H1 (cell line): ENCODE data around the gene POU3F1. TPM values are rescaled to one million over a fixed set of nuclear protein-coding genes. Genes with fewer than 3 reads are reported as not detected.

Experiments used
- CTCF ChIA-PET: fragments of 300-600 bp; sonication (Branson Sonifier 250); formaldehyde crosslinking; loops from one replicate; lab custom pipeline; 2021; ENCODE audit not compliant: partially characterized antibody; lab: Charles Lee
- POLR2A ChIA-PET: fragments of 300-600 bp; sonication (Branson Sonifier 250); formaldehyde crosslinking; loops from one replicate; lab custom pipeline; 2021; ENCODE audit warnings: inconsistent platforms; ENCODE audit not compliant: partially characterized antibody; lab: Charles Lee
- DNase-seq, 2 experiments: peaks; one replicate each; pipeline versions ENCODE4 v3.0.0 to v3.0.0-alpha.2; 2010 to 2022; ENCODE audit warnings: low spot score in 2 of 2, low read depth in 1 of 2, mixed read lengths in 1 of 2
- FAIRE-seq: peaks from 2 replicates; lab custom pipeline; 2011; peaks lifted over from hg19 to GRCh38; lab: Jason Lieb, UNC
- H2AFZ ChIP-seq: 2 replicates; pipeline ENCODE4 v1.8.1; 2012; ENCODE audit warnings: low read length, inconsistent platforms
- H2AK5ac ChIP-seq: 2 replicates; pipeline ENCODE4 v1.6.1; 2013; ENCODE audit warnings: low read depth, low read length
- H2BK120ac ChIP-seq: replicated peaks from 2 replicates; pipeline ENCODE3; 2013; ENCODE audit warnings: low read depth, low read length, inconsistent platforms
- H2BK12ac ChIP-seq: 2 replicates; pipeline ENCODE4 v1.6.1; 2013; ENCODE audit warnings: low read depth, low read length
- H2BK15ac ChIP-seq: 2 replicates; pipeline ENCODE4 v1.6.1; 2013; ENCODE audit warnings: low read length
- H2BK20ac ChIP-seq: 2 replicates; pipeline ENCODE4 v1.6.1; 2013; ENCODE audit warnings: low read length
- H2BK5ac ChIP-seq: 2 replicates; pipeline ENCODE4 v1.6.1; 2013; ENCODE audit warnings: low read depth, low read length
- H3K14ac ChIP-seq: 2 replicates; pipeline ENCODE4 v1.6.1; 2013; ENCODE audit warnings: inconsistent platforms; ENCODE audit not compliant: insufficient read length
- H3K18ac ChIP-seq: 2 replicates; pipeline ENCODE4 v1.6.1; 2013; ENCODE audit warnings: low read length; ENCODE audit errors: extremely low read depth
- H3K23ac ChIP-seq: 2 replicates; pipeline ENCODE4 v1.6.1; 2013; ENCODE audit warnings: inconsistent platforms; ENCODE audit not compliant: insufficient read length
- H3K23me2 ChIP-seq: 2 replicates; pipeline ENCODE4 v1.6.1; 2013; ENCODE audit warnings: low read depth, low read length
- H3K27ac ChIP-seq: 2 replicates; pipeline ENCODE4 v1.6.1; 2011; ENCODE audit warnings: low read depth, low read length, inconsistent platforms
- H3K27me3 ChIP-seq, 4 experiments: replicated peaks in 1 of 4; 1 replicate in 1 of 4; 2 replicates in 3 of 4; pipeline versions ENCODE4 v1.6.1 to v1.8.1; 2011 to 2013; ENCODE audit warnings: low read length in 3 of 4, mild to moderate bottlenecking in 3 of 4, inconsistent platforms in 2 of 4, mixed read lengths in 2 of 4, moderate library complexity in 1 of 4; ENCODE audit not compliant: control insufficient read depth in 3 of 4, insufficient read depth in 3 of 4; ENCODE audit errors: extremely low read depth in 1 of 4
- H3K36me3 ChIP-seq, 4 experiments: 2 replicates each; pipeline versions ENCODE4 v1.6.1 to v1.8.1; 2011 to 2013; ENCODE audit warnings: mild to moderate bottlenecking in 4 of 4, low read length in 3 of 4, moderate library complexity in 2 of 4, control low read depth in 1 of 4, inconsistent platforms in 1 of 4; ENCODE audit not compliant: insufficient read depth in 4 of 4, control insufficient read depth in 2 of 4
- H3K4ac ChIP-seq: replicated peaks from 2 replicates; pipeline ENCODE3; 2013; ENCODE audit warnings: low read length, low read depth, mixed read lengths, inconsistent platforms; ENCODE audit not compliant: insufficient read length
- H3K4me1 ChIP-seq, 4 experiments: replicated peaks in 1 of 4; 1 replicate in 1 of 4; 2 replicates in 3 of 4; pipeline versions ENCODE4 v1.6.1 to v1.8.1; 2011 to 2013; ENCODE audit warnings: low read length in 3 of 4, inconsistent platforms in 2 of 4, mixed read lengths in 1 of 4; ENCODE audit not compliant: insufficient read depth in 4 of 4, control insufficient read depth in 3 of 4
- H3K4me2 ChIP-seq, 2 experiments: 2 replicates each; pipeline versions ENCODE4 v1.6.1 to v1.8.1; 2011 to 2013; ENCODE audit warnings: low read depth in 2 of 2, low read length in 2 of 2, control low read depth in 1 of 2, inconsistent platforms in 1 of 2, mild to moderate bottlenecking in 1 of 2; ENCODE audit not compliant: insufficient read depth in 1 of 2
- H3K4me3 ChIP-seq, 4 experiments: fragments of 200-600, 300-600 bp in 1 of 4; sonication (generic), shearing (Covaris generic), sonication (Bioruptor Twin) in 1 of 4; 2 replicates each; pipeline versions ENCODE4 v1.5.1 to v1.8.1; 2011 to 2016; ENCODE audit warnings: low read length in 4 of 4, low read depth in 3 of 4, control low read depth in 2 of 4, inconsistent platforms in 2 of 4, mild to moderate bottlenecking in 2 of 4, mixed read lengths in 1 of 4, moderate library complexity in 1 of 4; ENCODE audit not compliant: insufficient read depth in 2 of 4; ENCODE audit errors: extremely low read depth in 1 of 4
- H3K56ac ChIP-seq: replicated peaks from 2 replicates; pipeline ENCODE3; 2013; ENCODE audit warnings: low read depth, mild to moderate bottlenecking, mixed read lengths, low read length, inconsistent platforms; ENCODE audit not compliant: insufficient read length
- H3K79me1 ChIP-seq: 2 replicates; pipeline ENCODE4 v1.6.1; 2013; ENCODE audit warnings: low read depth, low read length, control low read depth
- H3K79me2 ChIP-seq, 2 experiments: 2 replicates each; pipeline versions ENCODE4 v1.6.1 to v1.8.1; 2012 to 2013; ENCODE audit warnings: low read length in 2 of 2, mild to moderate bottlenecking in 2 of 2, inconsistent platforms in 1 of 2; ENCODE audit not compliant: insufficient read depth in 2 of 2, control insufficient read depth in 1 of 2
- H3K9ac ChIP-seq, 4 experiments: replicated peaks in 1 of 4; 1 replicate in 1 of 4; 2 replicates in 3 of 4; pipeline versions ENCODE4 v1.6.1 to v1.8.1; 2011 to 2013; ENCODE audit warnings: low read depth in 3 of 4, low read length in 3 of 4, control low read depth in 2 of 4, mild to moderate bottlenecking in 2 of 4, moderate library complexity in 2 of 4, inconsistent platforms in 1 of 4; ENCODE audit errors: extremely low read depth in 1 of 4
- H3K9me3 ChIP-seq, 2 experiments: 2 replicates each; pipeline versions ENCODE4 v1.6.1 to v1.8.1; 2012 to 2013; ENCODE audit warnings: mild to moderate bottlenecking in 2 of 2, moderate library complexity in 2 of 2, control low read depth in 1 of 2, inconsistent platforms in 1 of 2, low read depth in 1 of 2, low read length in 1 of 2, mixed read lengths in 1 of 2; ENCODE audit not compliant: insufficient read depth in 2 of 2
- H4K20me1 ChIP-seq, 2 experiments: replicated peaks in 1 of 2; 2 replicates each; pipeline versions ENCODE3 to v1.8.1; 2011 to 2013; ENCODE audit warnings: inconsistent platforms in 2 of 2, low read length in 2 of 2, mild to moderate bottlenecking in 1 of 2; ENCODE audit not compliant: insufficient read depth in 2 of 2, control insufficient read depth in 1 of 2
- H4K5ac ChIP-seq: 2 replicates; pipeline ENCODE4 v1.6.1; 2013; ENCODE audit warnings: low read length, low read depth, mixed read lengths, inconsistent platforms; ENCODE audit not compliant: insufficient read length
- H4K8ac ChIP-seq: 2 replicates; pipeline ENCODE4 v1.8.0; 2013; ENCODE audit warnings: mild to moderate bottlenecking, moderate library complexity, low read length, inconsistent platforms; ENCODE audit not compliant: insufficient read depth; ENCODE audit errors: extremely low read depth
- H4K91ac ChIP-seq: replicated peaks from 2 replicates; pipeline ENCODE3; 2013; ENCODE audit warnings: low read length, mixed read lengths, inconsistent platforms; ENCODE audit not compliant: insufficient read length
- ASH2L ChIP-seq: fragments of 200-600, 300-600 bp; sonication (generic); IDR thresholded peaks from one replicate; pipeline ENCODE4 v1.7.1; 2017; ENCODE audit warnings: low read length
- ATF3 ChIP-seq: IDR thresholded peaks from 2 replicates; pipeline ENCODE4 v1.6.1; 2011; ENCODE audit warnings: low read depth, mild to moderate bottlenecking, low read length; ENCODE audit not compliant: insufficient read depth
- GTF2F1 ChIP-seq: IDR thresholded peaks from 2 replicates; pipeline ENCODE4 v1.6.1; 2012; ENCODE audit warnings: low read depth, low read length, improper control_type of control experiment, borderline replicate concordance
- HDAC6 ChIP-seq: IDR thresholded peaks from one replicate; pipeline ENCODE4 v1.7.1; 2012; ENCODE audit warnings: low read depth, mild to moderate bottlenecking, inconsistent platforms, low read length, moderate library complexity
- JUND ChIP-seq: IDR thresholded peaks from 2 replicates; pipeline ENCODE4 v1.6.1; 2011; ENCODE audit warnings: mild to moderate bottlenecking, improper control_type of control experiment, low read length
- KDM4A ChIP-seq: IDR thresholded peaks from one replicate; pipeline ENCODE4 v1.7.1; 2012; ENCODE audit warnings: low read depth, mild to moderate bottlenecking, moderate library complexity, low read length, inconsistent platforms; ENCODE audit not compliant: severe bottlenecking
- MAX ChIP-seq: IDR thresholded peaks from 2 replicates; pipeline ENCODE4 v1.6.1; 2012; ENCODE audit warnings: inconsistent platforms
- POLR2A ChIP-seq, 2 experiments: IDR thresholded peaks; 1 replicate in 1 of 2; 2 replicates in 1 of 2; pipeline ENCODE4 v1.6.1; 2011; ENCODE audit warnings: low read depth in 2 of 2, low read length in 2 of 2, mild to moderate bottlenecking in 2 of 2; ENCODE audit errors: control extremely low read depth in 1 of 2
- POLR2AphosphoS5 ChIP-seq: IDR thresholded peaks from 2 replicates; pipeline ENCODE4 v1.6.1; 2011; ENCODE audit warnings: low read depth, low read length
- SAP30 ChIP-seq: fragments of 300-600 bp; sonication (generic); IDR thresholded peaks from 2 replicates; pipeline ENCODE4 v1.7.1; 2012; ENCODE audit warnings: low read length, moderate library complexity, mild to moderate bottlenecking, inconsistent platforms; ENCODE audit not compliant: insufficient read depth, insufficient replicate concordance
- SIN3A ChIP-seq, 2 experiments: IDR thresholded peaks in 1 of 2; conservative IDR thresholded peaks in 1 of 2; 2 replicates each; pipeline ENCODE4 v1.6.1; 2011 to 2012; ENCODE audit warnings: low read length in 2 of 2, improper control_type of control experiment in 1 of 2, low read depth in 1 of 2, mild to moderate bottlenecking in 1 of 2
- SP2 ChIP-seq: IDR thresholded peaks from 2 replicates; pipeline ENCODE4 v1.6.1; 2012; ENCODE audit warnings: mild to moderate bottlenecking, low read length, inconsistent platforms
- SP4 ChIP-seq: IDR thresholded peaks from 2 replicates; pipeline ENCODE4 v1.6.1; 2012; ENCODE audit warnings: low read length, inconsistent platforms
- WGBS, 2 experiments: shearing (Covaris generic) in 1 of 2; methylation state at CpG; one replicate each; pipeline versions ENCODE4 v1.1.6 to v1.1.7; 2013 to 2015; ENCODE audit warnings: low lambda C conversion rate in 2 of 2, mixed read lengths in 2 of 2, inconsistent platforms in 1 of 2, low coverage in 1 of 2, missing lambda C conversion rate in 1 of 2; ENCODE audit not compliant: insufficient replicate concordance in 2 of 2, insufficient coverage in 1 of 2, insufficient read length in 1 of 2; ENCODE audit errors: extremely low coverage in 1 of 2, missing lambda C conversion rate in 1 of 2; 5-methylcytosine and 5-hydroxymethylcytosine counted together
- polyA plus RNA-seq, 7 experiments: library from polyadenylated mRNA; depleted of rRNA in 3 of 7; stranded (reverse) in 5 of 7; unstranded in 2 of 7; fragments of >200 nt in 5 of 7; fragments of 200-250 nt in 2 of 7; gene quantifications; 1 replicate in 5 of 7; 2 replicates in 1 of 7; 4 replicates in 1 of 7; pipeline versions ENCODE4 v1.2.1 to v1.2.3, GENCODE V29; 2011 to 2013; ENCODE audit warnings: missing spikeins in 2 of 7, mixed read lengths in 2 of 7
- total RNA-seq: library from RNA; stranded (reverse); fragmentation: NEBNext Ultra II Directional; extraction: Animal tissue kit (Norgen Biotek cat#: 25700); gene quantifications from 2 replicates; pipeline ENCODE4 v1.2.1, GENCODE V29; 2021

Gene POU3F1
- total and polyA plus RNA-seq, 2 of the 8 experiments (the other 6 are each of a cell fraction or from before 2014, with no cell fraction given), result 4.2 to 10.8 TPM

GRCh38 chr1:38038861-38039260 lies 7.7 kb downstream of the POU3F1 start:
- Histone ChIP-seq H3K9me3 (no peaks in the 10 kb centered on the region; a peak in 1 of 4 replicates), H3K18ac (no peak overlapping the region), H3K4me3 (no peak overlapping the region), H2AK5ac (no peak overlapping the region), H3K14ac (no peak overlapping the region), H3K9ac (no peak overlapping the region), H3K27me3 (peaks cover under 1 to 8% (median 5%) of the 10 kb centered on the region in 4 experiments; a peak in 5 of 7 replicates), H3K4me1 (peaks cover 0 to 5% (median 4%) of the 10 kb centered on the region in 4 experiments; a peak in 4 of 7 replicates), H3K4me2 (no peak overlapping the region), H3K23me2 (peaks cover 6% of the 10 kb centered on the region; the same call in 1 of the 2 replicates), H4K5ac (no peak overlapping the region), H3K56ac (no peak overlapping the region), H3K23ac (no peak overlapping the region), H3K79me2 (peaks cover 0 to 8% of the 10 kb centered on the region in 2 experiments; a peak in 2 of 4 replicates), H3K79me1 (peaks cover 2% of the 10 kb centered on the region; the same call in 1 of the 2 replicates), H2AFZ (no peak overlapping the region), H3K4ac (no peak overlapping the region), H2BK12ac (no peak overlapping the region), H3K36me3 (peaks cover 0 to 10% (median 0%) of the 10 kb centered on the region in 4 experiments; a peak in 1 of 8 replicates), H2BK120ac (no peak overlapping the region), H2BK15ac (no peak overlapping the region), H4K20me1 (peaks cover 8 to 9% of the 10 kb centered on the region in 2 experiments), H4K91ac (no peak overlapping the region), H2BK20ac (no peak overlapping the region), H4K8ac (no peak overlapping the region), H2BK5ac (no peak overlapping the region), H3K27ac (no peak overlapping the region)
- POLR2A ChIA-PET, result interaction anchor here (1.1 to 7.6 kb wide), 3 partner anchors 8 to 443 kb away, joined by 3 to 59 read pairs (median 4); partner anchors contain the start of gene POU3F1
- TF ChIP-seq KDM4A (no peak), SAP30 (no peak), SIN3A (conservative IDR thresholded peaks at IDR 0.05 in 1 of 2, IDR thresholded peaks at IDR 0.05 in 1 of 2; ENCODE audit: low read depth in 1 of 2, low read length in 2 of 2) (no peak), MAX (no peak), ASH2L (no peak), SP4 (no peak), POLR2A (IDR thresholded peaks at IDR 0.05; ENCODE audit: control extremely low read depth in 1 of 2, low read depth in 2 of 2, low read length in 2 of 2) (no peak), SP2 (no peak), ATF3 (no peak), HDAC6 (no peak), JUND (no peak), GTF2F1 (no peak), POLR2AphosphoS5 (no peak)
- FAIRE-seq (no peak), DNase-seq (no peak)
- CTCF ChIA-PET, result interaction anchor here (0.9 to 5.8 kb wide), 9 partner anchors 9 to 461 kb away, joined by 3 to 32 read pairs (median 7); no protein-coding TSS in a partner anchor
- 90% methylated on average over 10 of the region's 10 CpGs; no CpG with 5 or more reads in 1 of the 2 experiments for WGBS, 2 experiments
